Fibroblast of lung (primary cell): ENCODE data around the gene CCDC146. TPM values are rescaled to one million over a fixed set of nuclear protein-coding genes. Genes with fewer than 3 reads are reported as not detected.
"Not testable (repeated sequence)": the region's sequence is repeated elsewhere in the genome, so short reads cannot be mapped to it uniquely, and the experiment has no call there.

Experiments used
- DNase-seq, 2 donors: peaks; one replicate each; pipeline versions ENCODE4 v3.0.0 to v3.0.0-alpha.2; 2010; ENCODE audit warnings: low read depth in 2 of 2
- H2AFZ ChIP-seq: 2 replicates; pipeline ENCODE4 v1.5.1; 2012; ENCODE audit warnings: low read length, control low read depth, inconsistent platforms
- H3K27ac ChIP-seq: 2 replicates; pipeline ENCODE4 v1.5.1; 2011; ENCODE audit warnings: low read length, control low read depth; ENCODE audit not compliant: insufficient read depth
- H3K27me3 ChIP-seq: 2 replicates; pipeline ENCODE4 v1.5.1; 2011; ENCODE audit warnings: mild to moderate bottlenecking, low read length; ENCODE audit not compliant: control insufficient read depth, insufficient read depth
- H3K36me3 ChIP-seq: 2 replicates; pipeline ENCODE4 v1.5.1; 2011; ENCODE audit warnings: low read length; ENCODE audit not compliant: control insufficient read depth, insufficient read depth
- H3K4me1 ChIP-seq: 2 replicates; pipeline ENCODE4 v1.5.1; 2011; ENCODE audit warnings: low read length; ENCODE audit not compliant: control insufficient read depth, insufficient read depth; ENCODE audit errors: extremely low read depth
- H3K4me2 ChIP-seq: 2 replicates; pipeline ENCODE4 v1.5.1; 2011; ENCODE audit warnings: low read length, control low read depth; ENCODE audit not compliant: insufficient read depth; ENCODE audit errors: extremely low read depth
- H3K4me3 ChIP-seq, 4 experiments: fragments of 200-600 bp in 1 of 4; sonication (generic) in 1 of 4; replicated peaks in 1 of 4; 2 replicates each; pipeline ENCODE4 v1.5.1; 2011 to 2016; ENCODE audit warnings: low read length in 4 of 4, low read depth in 3 of 4, mild to moderate bottlenecking in 3 of 4, control low read depth in 2 of 4, inconsistent platforms in 1 of 4, mixed read lengths in 1 of 4; ENCODE audit not compliant: insufficient read depth in 1 of 4; ENCODE audit errors: control extremely low read depth in 1 of 4
- H3K79me2 ChIP-seq: 2 replicates; pipeline ENCODE4 v1.5.1; 2012; ENCODE audit warnings: mild to moderate bottlenecking, low read length, inconsistent platforms; ENCODE audit not compliant: control insufficient read depth, insufficient read depth
- H3K9ac ChIP-seq: 2 replicates; pipeline ENCODE4 v1.5.1; 2011; ENCODE audit warnings: mild to moderate bottlenecking, low read length, control low read depth; ENCODE audit not compliant: insufficient read depth
- H3K9me3 ChIP-seq: 2 replicates; pipeline ENCODE4 v1.5.1; 2012; ENCODE audit warnings: low read depth, low read length; ENCODE audit not compliant: control insufficient read depth, insufficient read depth
- H4K20me1 ChIP-seq: 2 replicates; pipeline ENCODE4 v1.5.1; 2011; ENCODE audit warnings: low read length; ENCODE audit not compliant: control insufficient read depth, insufficient read depth; ENCODE audit errors: extremely low read depth
- EZH2 ChIP-seq: IDR thresholded peaks from 2 replicates; pipeline ENCODE4 v1.5.1; 2012; ENCODE audit warnings: low read length, control low read depth, mild to moderate bottlenecking; ENCODE audit errors: missing control alignments
- polyA plus RNA-seq, 2 donors: library from polyadenylated mRNA; depleted of rRNA in 1 of 2; stranded (reverse) in 1 of 2; unstranded in 1 of 2; fragments of >200 nt; gene quantifications; 2 replicates each; pipeline ENCODE4 v1.2.1, GENCODE V29; 2011 to 2012; ENCODE audit warnings: missing spikeins in 1 of 2
- total RNA-seq: library from RNA; depleted of rRNA; stranded (reverse); fragments of >200 nt; gene quantifications from 2 replicates; pipeline ENCODE4 v1.2.1, GENCODE V29; 2014
- TF ChIP-seq, protein P1 (sequence below), 2 donors: IDR thresholded peaks in 1 of 2; conservative IDR thresholded peaks in 1 of 2; 1 replicate in 1 of 2; 2 replicates in 1 of 2; pipeline ENCODE4 v1.5.1; 2011 to 2012; ENCODE audit warnings: low read length in 2 of 2, control low read depth in 1 of 2, inconsistent platforms in 1 of 2, low read depth in 1 of 2, mild to moderate bottlenecking in 1 of 2

CCDC146 gene
- total and polyA plus RNA-seq, 2 donors (not counting 1 experiment from before 2014, with no cell fraction given): 1.6 to 3.6 TPM

DNA sequence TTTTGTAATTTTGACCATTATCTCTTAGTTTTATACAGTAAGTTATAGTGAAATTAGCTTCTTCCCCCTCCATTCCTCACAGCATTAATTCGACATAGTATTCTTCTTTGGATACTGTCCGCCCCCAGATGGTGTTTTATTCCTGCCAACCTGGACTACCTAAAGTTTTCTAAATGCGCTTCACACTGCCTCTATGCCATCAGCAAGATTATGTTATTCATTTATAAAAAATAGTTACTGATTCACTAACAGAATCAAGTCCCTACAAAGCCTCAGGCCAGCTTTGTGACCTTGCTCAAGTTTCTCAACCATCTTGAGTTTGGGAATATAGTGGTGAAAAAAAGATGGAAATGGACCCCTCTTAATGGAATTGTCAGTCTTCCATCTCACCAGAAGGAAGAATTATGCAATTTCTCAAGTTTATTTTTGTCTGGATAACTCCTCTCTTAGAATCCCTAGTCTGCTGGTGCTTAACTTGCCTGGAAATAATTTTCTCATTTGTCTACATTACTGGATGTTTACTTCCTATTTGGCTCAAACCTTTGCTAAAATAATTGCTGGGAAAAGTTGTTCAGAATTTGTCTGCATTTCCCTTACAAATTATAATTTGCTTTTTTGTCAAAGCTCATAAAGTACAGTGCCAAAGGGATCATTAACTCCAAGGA, 93.9 kb downstream of the CCDC146 start:
- Histone ChIP-seq H3K36me3 (no peaks in the 10 kb centered on the region), H3K4me1 (no peaks in the 10 kb centered on the region), H3K4me2 (no peak overlapping the region), H4K20me1 (no peaks in the 10 kb centered on the region), H3K4me3 (no peak overlapping the region), H3K79me2 (no peaks in the 10 kb centered on the region), H2AFZ (no peak overlapping the region), H3K27ac (no peak overlapping the region), H3K27me3 (no peaks in the 10 kb centered on the region), H3K9me3 (no peaks in the 10 kb centered on the region), H3K9ac (no peak overlapping the region)
- TF ChIP-seq, protein P1, sequence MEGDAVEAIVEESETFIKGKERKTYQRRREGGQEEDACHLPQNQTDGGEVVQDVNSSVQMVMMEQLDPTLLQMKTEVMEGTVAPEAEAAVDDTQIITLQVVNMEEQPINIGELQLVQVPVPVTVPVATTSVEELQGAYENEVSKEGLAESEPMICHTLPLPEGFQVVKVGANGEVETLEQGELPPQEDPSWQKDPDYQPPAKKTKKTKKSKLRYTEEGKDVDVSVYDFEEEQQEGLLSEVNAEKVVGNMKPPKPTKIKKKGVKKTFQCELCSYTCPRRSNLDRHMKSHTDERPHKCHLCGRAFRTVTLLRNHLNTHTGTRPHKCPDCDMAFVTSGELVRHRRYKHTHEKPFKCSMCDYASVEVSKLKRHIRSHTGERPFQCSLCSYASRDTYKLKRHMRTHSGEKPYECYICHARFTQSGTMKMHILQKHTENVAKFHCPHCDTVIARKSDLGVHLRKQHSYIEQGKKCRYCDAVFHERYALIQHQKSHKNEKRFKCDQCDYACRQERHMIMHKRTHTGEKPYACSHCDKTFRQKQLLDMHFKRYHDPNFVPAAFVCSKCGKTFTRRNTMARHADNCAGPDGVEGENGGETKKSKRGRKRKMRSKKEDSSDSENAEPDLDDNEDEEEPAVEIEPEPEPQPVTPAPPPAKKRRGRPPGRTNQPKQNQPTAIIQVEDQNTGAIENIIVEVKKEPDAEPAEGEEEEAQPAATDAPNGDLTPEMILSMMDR (conservative IDR thresholded peaks at IDR 0.05 in 1 of 2, IDR thresholded peaks at IDR 0.05 in 1 of 2; ENCODE audit: low read depth in 1 of 2, low read length in 2 of 2): no peak
- TF ChIP-seq EZH2: no peak
- DNase-seq: no peak

DNA sequence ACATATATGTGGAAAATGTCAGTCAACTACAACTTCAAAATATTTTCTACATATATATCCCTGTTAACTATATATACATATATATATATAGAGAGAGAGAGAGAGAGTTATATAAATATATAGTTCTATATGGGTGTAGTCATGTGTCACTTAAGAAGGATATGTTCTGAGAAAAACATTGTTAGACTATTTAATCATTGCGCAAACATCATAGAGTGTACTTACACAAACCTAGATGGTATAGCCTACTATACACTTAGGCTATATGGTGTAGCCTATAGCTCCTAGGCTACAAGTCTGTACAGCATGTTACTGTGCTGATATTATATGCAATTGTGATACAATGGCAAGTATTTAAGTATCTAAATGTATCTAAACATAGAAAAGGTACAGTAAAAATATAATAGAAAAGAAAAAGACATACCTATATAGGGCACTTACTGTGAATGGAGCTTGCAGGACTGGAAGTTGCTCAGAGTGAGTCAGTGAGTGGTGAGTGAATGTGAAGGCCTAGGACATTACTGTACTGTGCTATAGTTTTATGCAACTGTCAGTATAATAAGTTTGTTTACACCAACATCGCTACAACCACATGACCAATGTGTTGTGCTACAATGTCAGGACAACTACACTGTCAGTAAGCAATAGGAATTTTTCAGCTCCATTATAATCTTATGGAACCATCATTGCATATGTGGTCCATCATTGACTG, 95.2 kb downstream of the CCDC146 start:
- Histone ChIP-seq H2AFZ (no peak overlapping the region), H3K27ac (no peak overlapping the region), H3K4me2 (no peak overlapping the region), H3K36me3 (no peaks in the 10 kb centered on the region), H3K4me3 (no peak overlapping the region), H3K79me2 (no peaks in the 10 kb centered on the region), H3K9me3 (no peaks in the 10 kb centered on the region), H3K4me1 (no peaks in the 10 kb centered on the region), H4K20me1 (no peaks in the 10 kb centered on the region), H3K9ac (no peak overlapping the region), H3K27me3 (no peaks in the 10 kb centered on the region)
- DNase-seq: no peak
- TF ChIP-seq, protein P1 (conservative IDR thresholded peaks at IDR 0.05 in 1 of 2, IDR thresholded peaks at IDR 0.05 in 1 of 2; ENCODE audit: low read depth in 1 of 2, low read length in 2 of 2): no peak
- no peak for TF ChIP-seq EZH2

DNA sequence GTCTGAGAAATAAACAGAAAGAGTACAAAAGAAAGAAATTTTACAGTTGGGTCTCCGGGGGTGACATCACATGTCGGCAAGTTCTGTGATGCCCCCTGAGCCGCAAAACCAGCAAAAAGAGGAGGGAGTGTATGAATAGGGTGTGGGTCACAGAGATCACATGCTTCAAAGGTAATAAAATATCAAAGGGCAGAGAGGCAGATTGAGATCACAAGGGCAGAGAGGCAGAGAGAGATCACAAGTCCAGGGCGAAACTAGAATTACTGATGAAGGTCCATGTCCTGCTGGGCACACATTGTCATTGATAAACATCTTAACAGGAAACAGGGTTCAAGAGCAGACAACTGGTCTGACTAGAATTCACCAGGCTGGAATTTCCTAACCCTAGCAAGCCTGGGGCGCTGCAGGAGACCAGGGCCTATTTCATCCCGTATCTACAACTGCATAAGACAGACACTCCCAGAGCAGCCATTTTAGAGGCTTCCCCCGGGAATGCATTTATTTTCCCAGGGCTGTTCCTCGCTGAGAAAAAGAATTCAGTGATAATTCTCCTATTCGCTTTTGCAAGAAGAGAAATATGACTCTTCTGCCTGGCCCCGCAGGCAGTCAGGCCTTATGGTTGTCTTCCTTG, 97.4 kb downstream of the CCDC146 start:
- not testable (repeated sequence) for H3K79me2 ChIP-seq

More for the DNA sequence above, 97.4 kb downstream of the CCDC146 start:
- H3K4me3 ChIP-seq, H3K36me3 ChIP-seq, H2AFZ ChIP-seq, H3K9ac ChIP-seq, H3K4me2 ChIP-seq, H3K9me3 ChIP-seq, DNase-seq, H3K27me3 ChIP-seq, H4K20me1 ChIP-seq, H3K4me1 ChIP-seq, H3K27ac ChIP-seq: not testable (repeated sequence)
